GM18505 (cell line): ENCODE measurements around the gene DNAL1.

Experiments used
- ATAC-seq: cut with Tn5 transposase; IDR thresholded peaks from one replicate; pipeline ENCODE4 v1.9.1; 2021; ENCODE audit not compliant: unreplicated experiment
- POLR2A ChIP-seq: IDR thresholded peaks from 4 replicates; pipeline ENCODE4 v1.6.1; 2011; ENCODE audit warnings: borderline replicate concordance; ENCODE audit not compliant: insufficient read depth, insufficient read length; ENCODE audit errors: extremely low read depth

DNAL1 gene

DNA sequence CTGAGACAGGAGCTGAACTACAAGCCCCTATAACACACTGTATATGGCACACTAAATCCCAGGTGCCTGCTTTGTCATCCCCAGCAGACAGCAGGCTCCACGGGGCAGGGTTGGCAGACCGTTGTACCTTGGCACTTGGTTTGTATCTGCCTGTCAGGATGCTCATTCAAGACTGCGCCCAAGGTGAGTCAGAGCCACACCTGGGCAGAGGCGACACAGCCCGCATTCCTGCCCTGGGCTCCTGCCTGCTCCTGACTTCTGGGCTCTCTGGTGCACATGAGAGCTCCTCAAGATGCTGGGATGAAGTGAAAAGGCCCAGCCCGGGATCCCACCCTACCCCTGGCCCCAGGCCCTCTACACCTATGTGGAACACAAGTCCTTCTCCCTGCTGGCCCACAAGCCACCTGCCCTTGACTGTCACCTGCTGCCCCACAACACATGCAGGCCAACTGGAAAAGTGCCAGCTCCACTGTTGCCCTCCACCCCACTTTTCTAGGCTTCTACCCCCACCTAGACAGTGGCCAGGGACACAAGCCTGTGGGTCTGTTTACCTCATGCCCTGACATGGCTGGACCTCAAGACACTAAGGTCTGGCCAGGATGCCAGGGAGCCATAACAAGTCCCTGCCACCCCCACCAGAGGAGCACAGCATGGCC, 100.2 kb downstream of the DNAL1 start:
- no peak for ATAC-seq

DNA sequence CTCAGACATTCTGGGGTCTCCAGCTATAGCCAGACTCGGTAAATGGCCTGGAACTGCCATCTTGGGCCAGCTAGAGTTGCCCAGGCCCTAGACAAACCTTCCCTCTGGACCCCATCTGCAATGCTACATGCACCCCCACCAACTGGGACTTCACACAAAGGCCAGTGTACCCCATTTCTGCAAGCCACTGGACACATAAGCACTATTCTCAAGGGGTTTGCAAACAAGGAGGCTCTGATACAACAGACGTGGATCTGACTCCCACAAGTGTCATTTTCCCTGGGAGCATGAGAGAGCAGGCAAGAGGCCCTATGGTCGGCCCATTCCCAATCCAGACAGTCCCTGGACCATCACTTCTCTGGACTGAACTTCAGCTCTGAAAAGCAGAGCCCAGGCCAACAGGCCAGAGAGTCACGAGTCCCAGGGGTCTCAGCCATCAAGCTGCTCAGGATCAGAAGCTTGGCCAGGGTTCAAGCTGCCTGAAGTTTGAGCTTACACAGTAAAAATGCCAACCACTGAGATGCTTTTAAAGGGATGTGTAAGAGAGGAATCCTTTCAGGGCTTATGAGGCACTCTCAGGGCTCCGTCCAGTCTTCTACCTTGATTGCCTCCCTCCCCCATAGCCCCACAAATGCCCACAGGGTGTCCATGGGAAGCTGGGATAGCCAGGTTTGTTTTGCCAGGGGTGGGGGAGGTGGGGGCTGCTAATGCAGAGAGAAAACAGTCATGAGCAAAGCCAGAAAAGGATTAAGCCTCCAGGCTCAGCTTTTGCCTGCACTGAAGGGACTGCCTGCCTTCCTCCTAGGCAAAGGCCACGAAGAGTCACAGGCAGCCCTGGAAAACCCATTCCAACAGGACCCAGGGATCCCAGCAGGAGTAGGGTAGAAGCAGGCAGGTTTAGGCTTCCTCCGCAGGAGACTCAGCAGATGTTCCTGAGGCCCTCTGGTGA, 101.1 kb downstream of the DNAL1 start:
- TF ChIP-seq POLR2A: no peak
- ATAC-seq: no peak

More for the DNA sequence above, 100.2 kb downstream of the DNAL1 start:
- no peak for TF ChIP-seq POLR2A

DNA sequence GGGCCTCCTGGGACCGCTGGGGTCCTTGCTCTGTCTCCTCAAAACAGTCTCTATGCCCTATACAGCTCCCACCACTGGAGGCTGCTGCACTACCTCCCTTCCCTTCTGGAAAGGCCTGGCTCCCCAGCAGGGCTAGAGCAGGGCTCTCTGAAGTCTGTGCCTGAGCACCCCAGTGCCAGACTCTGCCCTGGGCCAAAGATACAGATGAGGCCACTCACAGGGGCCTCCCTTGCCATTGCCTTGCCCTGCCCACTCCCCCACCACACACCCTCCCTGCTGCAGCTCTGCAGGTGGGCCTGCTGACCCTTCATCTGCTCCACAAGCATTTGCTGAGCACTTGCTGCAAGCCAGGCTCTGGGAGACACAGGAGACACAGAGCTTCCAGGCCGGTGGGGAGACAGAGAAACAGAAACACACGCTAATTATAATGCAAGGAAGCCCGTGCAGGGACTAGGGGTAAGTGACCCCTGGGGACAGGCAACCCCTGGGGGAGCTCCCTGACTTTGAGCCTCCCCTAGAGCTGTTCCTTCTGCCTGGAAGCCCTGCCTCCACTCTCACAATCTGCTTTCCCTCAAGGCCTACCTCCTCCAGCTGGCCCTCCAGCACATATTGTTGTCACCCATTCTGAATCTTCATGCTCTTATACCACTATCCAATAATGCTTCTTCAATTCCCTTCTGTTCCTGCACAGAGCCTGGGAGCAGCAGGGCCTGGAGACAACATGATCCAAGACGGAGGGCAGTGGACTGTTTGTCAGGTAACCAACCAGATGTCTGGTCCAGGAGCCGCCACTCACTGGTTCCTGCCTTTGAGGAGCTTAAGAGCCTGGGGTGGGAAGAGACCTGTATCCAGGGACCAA, 102.0 kb downstream of the DNAL1 start:
- no peak for TF ChIP-seq POLR2A
- no peak for ATAC-seq

DNA sequence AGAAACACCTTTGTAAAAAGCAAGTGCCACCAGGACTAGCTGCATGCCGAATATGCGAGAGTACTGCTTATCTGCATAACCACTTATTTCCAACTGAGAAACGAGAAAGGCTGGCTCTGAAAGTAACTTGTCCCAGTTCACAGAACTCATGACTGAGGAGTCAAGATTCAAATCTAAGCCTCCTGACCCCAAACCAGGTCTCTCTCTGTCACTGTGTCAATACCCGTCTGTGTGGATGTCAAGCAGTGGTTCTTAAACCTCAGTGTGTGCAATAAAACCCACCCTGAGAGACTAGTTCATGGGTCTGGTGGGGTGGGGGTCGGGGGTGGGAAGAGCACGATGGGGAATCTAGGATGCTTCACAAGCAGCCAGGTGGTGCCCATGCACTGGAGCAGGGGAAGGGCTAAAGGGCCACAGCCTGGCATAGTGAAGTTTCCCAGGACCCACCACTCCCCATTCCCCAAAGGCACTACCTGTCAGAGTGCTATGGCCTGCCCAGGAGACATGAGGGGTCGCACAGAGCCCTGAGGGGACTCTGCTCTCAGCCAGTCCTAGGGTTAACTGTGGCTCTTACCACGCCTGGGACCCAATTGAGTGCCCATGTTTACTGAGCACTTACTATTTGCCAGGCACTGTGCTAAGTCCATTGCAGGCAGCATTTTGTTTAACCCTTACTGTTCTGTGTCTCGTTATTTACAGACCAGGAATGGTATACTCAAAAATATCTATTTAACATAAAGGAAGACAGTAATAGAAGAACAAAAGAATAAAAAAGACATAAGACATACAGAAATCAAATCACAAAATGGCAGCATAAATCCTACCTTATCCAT, 102.8 kb downstream of the DNAL1 start:
- ATAC-seq: no peak
- TF ChIP-seq POLR2A: no peak

GRCh38 chr14:73748858-73749357, 104.1 kb downstream of the DNAL1 start:
- no peak for ATAC-seq
- no peak for TF ChIP-seq POLR2A

DNA sequence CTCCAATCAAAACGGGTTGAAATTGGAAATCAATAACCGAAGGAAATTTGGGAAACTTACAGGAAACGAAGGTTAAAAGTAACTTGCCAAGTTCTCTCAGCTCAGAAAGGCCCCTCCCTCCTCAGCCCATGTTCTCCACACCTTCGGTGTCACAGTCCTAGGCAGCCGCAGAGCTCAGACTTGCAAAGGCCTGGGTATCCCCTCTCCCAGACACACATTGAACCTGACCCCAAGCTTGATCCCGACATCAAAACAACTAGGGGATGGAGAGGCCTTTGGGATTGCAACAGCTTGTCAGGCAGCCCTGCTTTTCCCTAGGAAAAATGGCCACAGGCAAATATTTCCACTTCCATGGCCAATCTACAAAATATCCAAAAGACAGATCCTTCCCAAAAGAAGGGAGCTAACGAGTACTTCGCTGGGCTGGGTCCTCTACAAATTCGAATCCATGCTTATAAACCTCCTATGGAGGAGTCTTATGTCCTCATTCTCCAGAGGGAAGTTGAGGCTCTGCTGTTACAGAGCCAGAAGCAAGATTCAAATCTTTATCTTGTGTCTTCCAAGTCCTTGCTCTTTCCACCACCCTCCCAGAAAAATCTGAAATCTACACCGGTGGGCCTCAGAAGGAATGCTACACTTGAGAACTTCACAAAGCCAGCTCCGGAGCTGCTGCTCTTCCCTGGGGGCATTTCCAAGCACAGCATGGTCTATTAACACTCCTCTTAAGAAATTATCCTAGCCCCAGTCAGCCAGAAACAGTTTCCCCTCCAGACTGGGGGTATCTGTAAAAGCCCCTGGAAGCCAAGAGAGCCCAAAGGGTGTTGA, 105.1 kb downstream of the DNAL1 start:
- ATAC-seq: no peak
- no peak for TF ChIP-seq POLR2A

DNA sequence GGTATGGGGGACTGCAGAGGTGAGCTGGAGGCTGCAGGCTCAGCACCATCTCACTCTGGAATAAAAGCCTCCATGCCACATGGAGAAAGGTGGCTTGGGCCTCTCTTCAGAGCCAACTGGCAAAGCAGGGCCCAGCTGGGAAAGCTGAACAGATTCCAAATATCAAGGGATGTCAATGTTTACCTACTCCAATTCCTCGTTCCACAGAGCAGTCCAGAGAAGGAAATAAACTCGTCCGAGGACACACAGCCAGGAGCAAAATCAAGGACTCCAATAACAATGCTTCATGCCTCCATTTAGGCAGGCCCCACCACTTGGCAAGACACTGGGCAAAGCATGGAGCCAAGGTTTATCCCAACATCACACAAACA, 105.7 kb downstream of the DNAL1 start:
- no peak for TF ChIP-seq POLR2A
- no peak for ATAC-seq

GRCh38 chr14:73751157-73751691, 106.4 kb downstream of the DNAL1 start:
- no peak for ATAC-seq
- no peak for TF ChIP-seq POLR2A

DNA sequence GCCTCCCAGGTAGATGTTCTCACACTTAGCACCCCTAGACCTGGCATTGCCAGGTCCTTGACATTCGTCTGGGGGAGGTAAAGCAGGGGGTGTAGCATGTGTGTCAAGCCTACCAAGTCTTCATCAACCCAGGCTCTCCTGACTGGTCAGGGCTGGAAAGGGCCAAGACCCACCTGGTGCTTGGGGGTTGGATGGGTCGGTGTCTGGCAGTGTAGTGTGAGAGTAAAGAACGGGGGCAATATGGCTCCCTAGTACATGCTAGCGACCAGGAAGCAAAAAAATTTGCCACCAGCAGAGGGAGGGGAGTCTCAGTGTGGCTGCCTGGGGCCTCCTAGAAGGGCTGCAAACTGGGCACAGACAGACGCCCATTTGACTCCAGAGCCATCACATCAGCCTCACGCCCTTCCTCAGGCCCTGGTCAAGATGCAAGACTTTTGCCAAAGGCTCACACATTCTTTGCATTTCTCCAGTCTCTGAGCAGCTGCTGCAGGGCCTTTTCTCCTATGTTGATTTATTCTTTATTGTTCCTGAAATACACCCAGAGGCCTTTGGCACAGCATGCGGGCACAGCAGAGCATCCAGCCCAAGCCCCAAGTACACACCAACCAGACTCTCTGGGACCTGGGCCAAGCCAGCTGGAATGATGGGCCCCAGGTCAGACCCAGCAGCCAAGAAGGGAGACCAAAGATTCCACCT, 107.7 kb downstream of the DNAL1 start:
- TF ChIP-seq POLR2A: no peak
- ATAC-seq: no peak
